Mesodermal cell (in vitro differentiated cells): ENCODE measurements around the gene ZNF48.
A peak's percentile ranks its signal among the peaks of the same experiment; 100 is the strongest.

Experiments
- H3K27ac ChIP-seq: 2 replicates; pipeline ENCODE4 v1.7.0; 2013; ENCODE audit warnings: mild to moderate bottlenecking, low read depth, low read length, moderate library complexity; ENCODE audit not compliant: severe bottlenecking
- H3K36me3 ChIP-seq: 2 replicates; pipeline ENCODE4 v1.7.1; 2013; ENCODE audit warnings: mild to moderate bottlenecking, low read length, moderate library complexity; ENCODE audit not compliant: control insufficient read depth, insufficient read depth
- H3K4me1 ChIP-seq: one replicate; pipeline ENCODE4 v1.7.1; 2013; ENCODE audit warnings: mild to moderate bottlenecking, low read length; ENCODE audit not compliant: insufficient read depth, control insufficient read depth, poor library complexity, severe bottlenecking
- H3K4me3 ChIP-seq: 2 replicates; pipeline ENCODE4 v1.7.0; 2013; ENCODE audit warnings: low read length, control low read depth, mild to moderate bottlenecking; ENCODE audit not compliant: insufficient read depth, poor library complexity, severe bottlenecking; ENCODE audit errors: extremely low read depth
- H3K9me3 ChIP-seq: 2 replicates; pipeline ENCODE4 v1.7.1; 2013; ENCODE audit warnings: mild to moderate bottlenecking, low read length, moderate library complexity; ENCODE audit not compliant: control insufficient read depth
- WGBS, 2 experiments: methylation state at CpG; one replicate each; pipeline ENCODE4 v1.1.5; 2013; ENCODE audit warnings: missing lambda C conversion rate in 2 of 2; ENCODE audit not compliant: insufficient coverage in 2 of 2; 5-methylcytosine and 5-hydroxymethylcytosine counted together

The ZNF48 gene

GRCh38 chr16:30397776-30398660 is 2.8 kb downstream of the ZNF48 start:
- 96 to 97% methylated on average over 39 of the region's 42 CpGs for WGBS, 2 experiments
- peaks cover 44% of the 10 kb centered on the region for H3K4me1 ChIP-seq
- H3K36me3 ChIP-seq = peaks cover 25% of the 10 kb centered on the region
- H3K27ac ChIP-seq = peak overlapping the region; percentile 46
- no peaks in the 10 kb centered on the region for H3K9me3 ChIP-seq
- H3K4me3 ChIP-seq = no peak overlapping the region

GRCh38 chr16:30398661-30399434 is 3.6 kb downstream of the ZNF48 start:
- H3K4me1 ChIP-seq = peaks cover 39% of the 10 kb centered on the region
- no peak overlapping the region for H3K4me3 ChIP-seq
- peak overlapping the region; percentile 46 for H3K27ac ChIP-seq
- H3K9me3 ChIP-seq = no peaks in the 10 kb centered on the region
- 83 to 87% methylated on average over 22 to 23 of the region's 23 CpGs for WGBS, 2 experiments
- H3K36me3 ChIP-seq = peaks cover 25% of the 10 kb centered on the region

- Histone ChIP-seq H3K4me3 (peak overlapping the region; percentile 39), H3K27ac (peak overlapping the region; percentile 98), H3K4me1 (peaks cover 35% of the 10 kb centered on the region), H3K9me3 (no peaks in the 10 kb centered on the region), H3K36me3 (peaks cover 25% of the 10 kb centered on the region)
- 24 to 25% methylated on average over 10 to 11 of the region's 12 CpGs for WGBS, 2 experiments
Measured at GRCh38 chr16:30399435-30400186, 4.4 kb downstream of the ZNF48 start.

- 86 to 98% methylated on average over 5 to 6 of the region's 8 CpGs for WGBS, 2 experiments
- Histone ChIP-seq H3K4me1 (peaks cover 26% of the 10 kb centered on the region), H3K9me3 (no peaks in the 10 kb centered on the region), H3K27ac (no peak overlapping the region), H3K4me3 (no peak overlapping the region), H3K36me3 (peaks cover 21% of the 10 kb centered on the region)
Measured at GRCh38 chr16:30401768-30402425, 6.7 kb downstream of the ZNF48 start.

GRCh38 chr16:30406795-30407101 is 11.5 kb downstream of the ZNF48 start:
- peak overlapping the region; percentile 84 for H3K27ac ChIP-seq
- peaks cover 22% of the 10 kb centered on the region for H3K36me3 ChIP-seq
- H3K4me3 ChIP-seq = peak overlapping the region; percentile 60
- no peaks in the 10 kb centered on the region for H3K4me1 ChIP-seq
- no peaks in the 10 kb centered on the region for H3K9me3 ChIP-seq
- 41 to 52% methylated on average over 14 of the region's 14 CpGs for WGBS, 2 experiments

GRCh38 chr16:30407102-30407803 is 12.0 kb downstream of the ZNF48 start, which contains the start of gene ZNF771:
Gene ZNF771, plus strand, starts transcription at chr16:30407606. Its CDS starts 448 bp downstream, at chr16:30408054.
- Histone ChIP-seq H3K27ac (peak within 1 kb of the TSS; percentile 84), H3K4me1 (no peaks in the 10 kb centered on the region), H3K36me3 (peaks cover 26% of the 10 kb centered on the region), H3K9me3 (no peaks in the 10 kb centered on the region), H3K4me3 (peak within 1 kb of the TSS; percentile 60)
- WGBS, 2 experiments = 0 to 1% methylated on average over 32 to 59 of the region's 65 CpGs

GRCh38 chr16:30407804-30408534 is 12.7 kb downstream of the ZNF48 start:
- Histone ChIP-seq H3K36me3 (peaks cover 33% of the 10 kb centered on the region), H3K9me3 (no peaks in the 10 kb centered on the region), H3K4me3 (peak overlapping the region; percentile 60), H3K27ac (peak overlapping the region; percentile 84), H3K4me1 (no peaks in the 10 kb centered on the region)
- WGBS, 2 experiments = 29 to 43% methylated on average over 2 to 10 of the region's 19 CpGs

- Histone ChIP-seq H3K4me1 (no peaks in the 10 kb centered on the region), H3K9me3 (no peaks in the 10 kb centered on the region), H3K27ac (no peak overlapping the region), H3K4me3 (no peak overlapping the region), H3K36me3 (peaks cover 45% of the 10 kb centered on the region)
- WGBS, 2 experiments = 64 to 66% methylated on average over 11 to 12 of the region's 15 CpGs
Measured at GRCh38 chr16:30409125-30410060, 14.2 kb downstream of the ZNF48 start.
